SJCRH30 (cell line): ENCODE data around the gene ZNF609. TPM values are rescaled to one million over a fixed set of nuclear protein-coding genes. Genes with fewer than 3 reads are reported as not detected.
"Not testable (repeated sequence)": the region's sequence is repeated elsewhere in the genome, so short reads cannot be mapped to it uniquely, and the experiment has no call there.

ENCODE experiments used
- DNase-seq, 2 experiments: peaks; one replicate each; pipeline ENCODE4 v3.0.0-alpha.2; 2015 to 2020
- H3K27ac ChIP-seq: fragments of 250-450 bp; sonication (Bioruptor Pico); 2 replicates; pipeline ENCODE4 v1.5.1; 2020; ENCODE audit warnings: mild to moderate bottlenecking, moderate library complexity
- H3K27me3 ChIP-seq: fragments of 250-450 bp; sonication (Bioruptor Pico); 2 replicates; pipeline ENCODE4 v1.5.1; 2020; ENCODE audit warnings: mild to moderate bottlenecking, moderate library complexity
- H3K36me3 ChIP-seq: fragments of 250-450 bp; sonication (Bioruptor Pico); 2 replicates; pipeline ENCODE4 v1.5.1; 2020; ENCODE audit warnings: mild to moderate bottlenecking, moderate library complexity
- H3K4me1 ChIP-seq: fragments of 250-450 bp; sonication (Bioruptor Pico); 2 replicates; pipeline ENCODE4 v1.5.1; 2020; ENCODE audit warnings: mild to moderate bottlenecking, moderate library complexity
- H3K4me3 ChIP-seq: fragments of 250-450 bp; sonication (Bioruptor Pico); 2 replicates; pipeline ENCODE4 v1.5.1; 2020; ENCODE audit warnings: mild to moderate bottlenecking, moderate library complexity
- H3K9me3 ChIP-seq: fragments of 250-450 bp; sonication (Bioruptor Pico); replicated peaks from 2 replicates; pipeline ENCODE4 v1.5.1; 2020; ENCODE audit warnings: mild to moderate bottlenecking, moderate library complexity
- total RNA-seq: library from RNA; depleted of rRNA; stranded (reverse); fragments of >200 nt; shearing (Covaris generic); gene quantifications from 2 replicates; pipeline ENCODE4 v1.2.3, GENCODE V29; 2014

Gene ZNF609
- total RNA-seq, 1 experiment from 2014 or later: 27.4 TPM

DNA sequence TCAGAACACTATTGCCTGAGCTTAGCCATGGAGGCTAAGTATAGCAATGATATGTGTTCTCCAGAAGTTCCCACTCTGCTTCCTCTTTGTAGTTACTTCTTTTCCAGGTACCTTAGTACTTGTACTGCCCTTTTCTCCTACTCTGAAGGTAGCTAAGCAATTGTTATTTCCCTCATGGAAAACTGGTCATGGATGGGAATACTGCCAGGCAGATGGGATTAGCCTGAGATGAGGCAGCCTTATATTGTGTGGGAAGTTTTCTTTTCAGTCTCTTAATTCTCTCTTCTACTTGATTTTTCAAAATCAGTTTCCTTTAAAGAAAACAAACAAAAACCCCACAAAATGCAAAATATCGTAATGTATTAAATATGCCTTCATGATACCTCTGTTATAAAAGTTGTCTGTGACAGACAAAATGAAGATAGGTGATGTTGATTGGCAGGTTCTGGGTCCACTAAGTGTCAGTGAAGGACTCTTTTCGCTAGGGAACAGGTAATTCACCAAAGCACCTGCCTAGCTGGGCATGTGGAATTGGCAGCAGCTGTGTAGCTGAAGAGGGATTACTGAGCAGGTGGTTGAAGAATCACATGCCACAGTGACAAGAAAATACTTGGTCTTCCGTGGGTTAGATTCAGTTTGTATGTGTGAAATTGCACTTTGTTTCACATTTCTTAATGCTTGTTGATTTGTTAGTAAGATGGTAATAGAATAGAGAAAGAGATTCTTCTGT is 4.1 kb downstream of the ZNF609 start:
- peaks cover 6% of the 10 kb centered on the region for H3K36me3 ChIP-seq
- H3K27ac ChIP-seq: no peak overlapping the region
- no peaks in the 10 kb centered on the region for H3K27me3 ChIP-seq
- peaks cover 22% of the 10 kb centered on the region for H3K4me1 ChIP-seq
- peak in 1 of 2 experiments; percentile 19 for DNase-seq
- no peaks in the 10 kb centered on the region for H3K9me3 ChIP-seq
- no peak overlapping the region for H3K4me3 ChIP-seq

DNA sequence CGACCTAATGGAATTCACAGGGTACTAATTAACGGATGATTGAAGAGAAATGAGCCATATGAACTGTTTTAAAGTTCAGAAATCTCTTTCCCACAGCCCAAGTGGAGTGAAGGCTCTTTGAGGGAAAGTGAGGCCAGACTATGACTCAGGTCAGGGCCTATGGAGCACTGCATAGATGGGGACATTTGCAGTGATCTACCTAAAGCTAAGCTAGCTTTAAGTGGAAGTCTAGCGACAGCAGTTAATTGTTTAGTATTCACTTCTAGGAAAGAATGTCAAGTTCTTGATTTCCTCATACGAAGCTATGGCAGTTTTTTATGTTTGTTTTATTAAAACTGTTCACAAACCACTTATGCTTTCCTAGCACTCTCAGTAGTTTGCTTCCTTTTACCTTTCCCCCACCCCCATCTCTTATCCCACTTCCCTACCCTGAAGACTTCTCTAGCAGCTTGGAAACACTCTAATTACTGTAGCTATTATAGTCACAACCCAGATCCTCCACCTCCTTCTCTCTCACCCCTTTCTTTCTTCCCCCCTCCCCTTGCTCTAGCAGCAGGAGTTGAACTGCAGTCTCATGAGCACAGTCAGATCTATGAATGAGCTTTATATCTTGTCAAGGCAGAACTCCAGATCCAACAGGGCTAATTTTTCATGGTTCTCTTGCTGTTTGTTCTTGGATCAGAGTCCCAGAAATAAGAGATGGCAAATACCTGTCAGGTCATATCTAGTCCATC is 6.2 kb downstream of the ZNF609 start:
- no peak overlapping the region for H3K27ac ChIP-seq
- peaks cover 18% of the 10 kb centered on the region for H3K4me1 ChIP-seq
- no peaks in the 10 kb centered on the region for H3K27me3 ChIP-seq
- H3K36me3 ChIP-seq: peaks cover 17% of the 10 kb centered on the region
- H3K4me3 ChIP-seq: no peak overlapping the region
- H3K9me3 ChIP-seq: no peaks in the 10 kb centered on the region
- DNase-seq: no peak

DNA sequence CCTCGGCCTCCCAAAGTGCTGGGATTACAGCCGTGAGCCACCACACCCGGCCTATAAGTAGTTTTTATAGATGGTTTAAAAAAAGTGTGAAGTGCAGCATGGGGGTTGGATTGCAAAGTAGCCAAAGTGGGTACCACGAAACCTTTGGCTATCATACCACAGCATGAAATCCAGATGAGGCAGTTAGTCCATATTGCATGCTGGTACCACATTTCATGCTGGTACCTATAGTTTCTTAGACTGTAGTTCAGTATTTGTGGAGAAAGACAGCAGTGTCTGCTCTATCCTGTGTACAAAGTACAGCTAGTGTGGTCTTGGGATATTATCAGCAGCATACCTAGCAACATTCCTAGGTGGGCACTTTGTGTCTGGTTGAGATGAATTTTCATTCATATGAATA is 11.8 kb downstream of the ZNF609 start:
- Histone ChIP-seq H3K36me3 (peaks cover 17% of the 10 kb centered on the region), H3K4me3 (no peak overlapping the region), H3K4me1 (no peaks in the 10 kb centered on the region), H3K27ac (no peak overlapping the region), H3K27me3 (no peaks in the 10 kb centered on the region), H3K9me3 (no peaks in the 10 kb centered on the region)
- DNase-seq: no peak

DNA sequence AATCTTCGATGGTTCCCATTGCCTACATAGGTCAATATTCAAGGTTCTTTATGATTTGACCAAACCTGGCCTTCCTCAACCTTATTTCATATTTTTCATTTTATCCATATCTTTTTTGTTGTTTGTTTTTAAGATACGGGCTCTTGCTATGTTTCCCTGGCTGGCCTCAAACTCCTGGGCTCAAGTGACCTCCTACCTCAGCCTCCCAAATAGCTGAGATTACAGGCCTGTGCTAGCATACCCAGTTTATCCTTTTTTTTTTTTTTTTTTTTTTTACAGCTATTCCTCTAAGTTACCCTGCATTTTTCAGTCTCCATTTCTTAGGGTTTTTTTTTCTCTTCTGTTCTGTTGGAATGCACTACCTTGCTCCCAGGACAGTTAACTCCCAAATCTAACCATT is 14.5 kb downstream of the ZNF609 start:
- Histone ChIP-seq H3K27me3 (no peaks in the 10 kb centered on the region), H3K4me3 (no peak overlapping the region), H3K4me1 (no peaks in the 10 kb centered on the region), H3K9me3 (no peaks in the 10 kb centered on the region), H3K36me3 (peaks cover 8% of the 10 kb centered on the region), H3K27ac (no peak overlapping the region)
- no peak for DNase-seq

DNA sequence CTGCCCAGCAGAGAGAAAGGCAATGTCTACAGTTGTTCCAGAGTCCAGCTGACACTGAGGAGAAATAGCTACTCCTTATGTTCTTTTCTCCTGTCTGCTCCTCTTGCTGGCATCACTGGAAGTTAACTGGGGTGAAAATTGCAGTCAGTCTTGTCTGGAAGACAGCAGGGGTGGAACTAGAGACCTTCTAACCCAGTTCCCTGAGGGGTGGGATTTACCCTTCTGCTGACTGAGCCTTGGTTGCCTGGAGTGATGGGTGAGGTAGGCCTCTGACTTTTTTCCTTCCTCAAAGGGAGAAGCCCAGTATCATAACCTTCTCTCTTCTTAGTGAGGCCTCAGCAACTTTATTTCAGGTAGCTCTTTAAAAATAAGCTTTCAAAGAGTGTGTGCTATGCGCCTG is 16.2 kb downstream of the ZNF609 start:
- H3K4me3 ChIP-seq: no peak overlapping the region
- H3K27me3 ChIP-seq: no peaks in the 10 kb centered on the region
- DNase-seq: no peak
- H3K9me3 ChIP-seq: no peaks in the 10 kb centered on the region
- 0 out of 2 replicates have a peak, but pooled peaks cover 2% of the 10 kb centered on the region for H3K36me3 ChIP-seq
- no peaks in the 10 kb centered on the region for H3K4me1 ChIP-seq
- H3K27ac ChIP-seq: no peak overlapping the region

DNA sequence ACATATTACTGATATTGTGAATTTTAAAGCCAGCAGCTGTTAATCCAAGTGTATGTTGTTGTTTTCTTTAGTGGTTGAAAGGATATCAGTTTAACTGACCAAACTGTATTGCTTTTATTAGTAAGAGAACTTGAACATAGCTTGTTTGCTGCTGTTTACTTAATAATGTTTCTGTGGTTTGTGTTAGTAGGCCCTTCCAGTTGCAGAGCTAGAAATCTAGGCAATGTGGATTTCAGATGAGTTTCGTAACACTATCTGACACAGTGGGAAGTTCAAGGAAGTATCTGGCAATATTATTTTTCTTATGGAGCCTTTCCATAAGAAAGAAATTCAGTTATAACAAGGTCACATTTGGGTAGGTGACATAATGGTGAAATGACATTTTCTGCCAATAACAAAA is 18.5 kb downstream of the ZNF609 start:
- Histone ChIP-seq H3K9me3 (no peaks in the 10 kb centered on the region), H3K36me3 (0 out of 2 replicates have a peak, but pooled peaks cover 2% of the 10 kb centered on the region), H3K27ac (no peak overlapping the region), H3K4me3 (no peak overlapping the region), H3K4me1 (no peaks in the 10 kb centered on the region), H3K27me3 (no peaks in the 10 kb centered on the region)
- no peak for DNase-seq

DNA sequence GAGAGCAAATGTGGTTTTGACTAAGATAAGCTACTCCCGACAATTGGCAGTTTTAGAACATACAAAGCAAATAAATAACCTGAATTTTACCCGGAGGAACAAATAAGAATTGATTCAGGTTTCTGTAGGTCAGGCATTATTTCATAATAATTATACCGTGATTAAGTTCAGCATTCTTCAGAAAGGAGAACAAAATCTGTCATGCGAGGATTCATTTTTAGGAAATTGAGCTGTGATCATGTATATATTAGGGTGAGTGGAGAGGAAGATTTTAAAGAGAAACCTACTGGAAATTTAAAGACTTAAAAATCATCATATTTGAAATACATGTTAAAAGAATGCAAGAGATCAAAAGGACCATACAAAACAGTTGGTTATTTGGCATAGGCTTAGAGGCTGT is 20.5 kb downstream of the ZNF609 start:
- Histone ChIP-seq H3K36me3 (peaks cover 7% of the 10 kb centered on the region; the same call in 1 of the 2 replicates), H3K27me3 (no peaks in the 10 kb centered on the region), H3K4me3 (no peak overlapping the region), H3K27ac (no peak overlapping the region), H3K4me1 (no peaks in the 10 kb centered on the region), H3K9me3 (no peaks in the 10 kb centered on the region)
- DNase-seq: no peak

DNA sequence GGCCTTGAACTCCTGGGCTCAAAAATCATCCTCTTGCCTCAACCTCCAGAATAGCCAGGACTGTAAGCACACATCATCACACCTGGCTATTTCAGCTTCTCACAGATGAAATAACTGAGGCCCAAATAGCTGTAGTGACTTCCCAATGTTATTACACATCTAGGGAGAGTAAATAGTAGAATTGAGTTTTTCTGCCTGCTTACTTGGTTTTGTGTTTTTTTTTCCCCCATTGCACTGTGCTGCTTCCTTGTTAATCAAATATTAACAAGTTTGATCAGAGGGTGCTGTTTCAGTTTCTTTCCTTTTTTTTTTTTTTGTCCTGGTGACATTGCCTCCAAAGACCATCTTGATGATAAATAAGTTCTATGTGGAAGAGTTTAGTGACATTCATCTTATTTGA is 23.4 kb downstream of the ZNF609 start:
- DNase-seq: no peak
- H3K36me3 ChIP-seq: peaks cover 16% of the 10 kb centered on the region; the same call in 1 of the 2 replicates
- H3K9me3 ChIP-seq: no peaks in the 10 kb centered on the region

DNA sequence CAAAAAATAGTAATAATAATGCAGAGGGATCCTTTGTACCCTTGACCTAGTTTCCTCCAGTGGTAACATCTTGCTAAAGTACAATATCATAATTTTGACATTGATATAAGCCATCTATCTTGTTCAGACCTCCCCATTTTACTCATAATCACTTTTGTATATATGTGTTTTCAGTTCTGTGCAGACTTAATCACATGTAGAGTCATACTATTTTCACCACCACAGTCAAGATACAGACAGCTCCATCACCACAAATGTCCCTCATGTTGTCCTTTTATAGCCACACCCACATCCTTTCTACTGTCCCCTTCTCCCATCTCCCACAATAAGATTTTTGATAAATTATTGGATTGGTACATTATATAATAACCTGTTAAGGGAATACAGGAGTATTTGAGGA is 25.4 kb downstream of the ZNF609 start:
- Histone ChIP-seq H3K27ac (no peak overlapping the region), H3K4me1 (no peaks in the 10 kb centered on the region), H3K9me3 (no peaks in the 10 kb centered on the region), H3K36me3 (peaks cover 20% of the 10 kb centered on the region; the same call in 1 of the 2 replicates), H3K27me3 (no peaks in the 10 kb centered on the region), H3K4me3 (no peak overlapping the region)
- no peak for DNase-seq

More for the DNA sequence above, 23.4 kb downstream of the ZNF609 start:
- no peaks in the 10 kb centered on the region for H3K27me3 ChIP-seq
- H3K27ac ChIP-seq: no peak overlapping the region
- no peaks in the 10 kb centered on the region for H3K4me1 ChIP-seq
- H3K4me3 ChIP-seq: no peak overlapping the region

DNA sequence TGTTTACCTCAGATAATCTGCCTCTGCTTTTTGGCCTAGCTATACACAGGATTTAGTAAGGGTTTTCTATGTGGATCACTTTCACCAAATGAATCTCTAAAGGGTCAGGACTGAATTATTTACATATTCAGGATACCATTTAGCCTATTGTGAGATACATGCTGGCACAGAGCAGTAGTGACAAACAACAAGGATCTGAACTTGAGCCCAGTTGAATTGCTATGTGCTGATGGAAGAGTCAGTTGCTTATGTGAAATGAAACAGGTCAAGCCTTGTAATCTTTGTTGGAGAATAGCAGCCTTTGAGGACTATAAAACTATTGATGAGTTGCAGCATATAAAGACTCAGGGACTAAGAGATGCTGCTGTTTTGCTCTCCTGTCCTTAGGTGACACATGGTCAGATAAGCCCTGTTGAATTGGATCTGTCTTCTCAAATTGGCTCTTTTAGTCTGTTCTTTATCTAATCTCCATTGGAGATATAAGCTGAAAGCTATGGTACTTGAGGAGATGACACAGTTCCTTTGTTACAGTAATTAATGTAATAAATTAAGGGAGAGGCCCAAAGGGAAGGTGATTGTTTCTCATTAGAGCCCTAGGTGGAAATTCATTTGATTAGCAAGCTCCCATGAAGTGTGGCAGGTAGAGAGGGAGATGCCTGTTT is 30.4 kb downstream of the ZNF609 start:
- no peaks in the 10 kb centered on the region for H3K27me3 ChIP-seq
- no peak overlapping the region for H3K27ac ChIP-seq
- no peak for DNase-seq
- no peak overlapping the region for H3K4me3 ChIP-seq
- peaks cover 17% of the 10 kb centered on the region; the same call in 1 of the 2 replicates for H3K36me3 ChIP-seq
- H3K4me1 ChIP-seq: no peaks in the 10 kb centered on the region
- H3K9me3 ChIP-seq: no peaks in the 10 kb centered on the region

DNA sequence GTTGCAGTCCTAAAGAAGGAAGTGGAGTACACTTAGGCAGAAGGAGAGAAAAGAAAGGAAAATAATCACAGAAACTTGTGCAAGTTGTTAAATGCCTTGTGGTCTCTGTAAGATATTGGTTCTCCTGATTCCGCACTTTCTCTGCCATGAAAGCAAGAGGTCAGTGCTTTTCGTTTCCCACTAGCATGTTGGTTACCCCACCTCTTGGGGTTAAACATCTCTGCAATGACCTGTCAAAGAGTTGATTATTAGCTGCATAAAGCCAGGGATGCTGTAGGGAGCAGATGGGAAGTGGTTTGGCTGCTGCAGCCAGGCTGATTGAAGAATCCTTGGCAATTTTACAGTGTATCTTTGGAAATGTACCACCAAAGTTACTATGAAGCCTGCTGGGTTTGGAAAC is 33.3 kb downstream of the ZNF609 start:
- Histone ChIP-seq H3K4me3 (no peak overlapping the region), H3K4me1 (no peaks in the 10 kb centered on the region), H3K27me3 (no peaks in the 10 kb centered on the region), H3K27ac (no peak overlapping the region), H3K36me3 (0 out of 2 replicates have a peak, but pooled peaks cover 9% of the 10 kb centered on the region), H3K9me3 (no peaks in the 10 kb centered on the region)
- DNase-seq: no peak

DNA sequence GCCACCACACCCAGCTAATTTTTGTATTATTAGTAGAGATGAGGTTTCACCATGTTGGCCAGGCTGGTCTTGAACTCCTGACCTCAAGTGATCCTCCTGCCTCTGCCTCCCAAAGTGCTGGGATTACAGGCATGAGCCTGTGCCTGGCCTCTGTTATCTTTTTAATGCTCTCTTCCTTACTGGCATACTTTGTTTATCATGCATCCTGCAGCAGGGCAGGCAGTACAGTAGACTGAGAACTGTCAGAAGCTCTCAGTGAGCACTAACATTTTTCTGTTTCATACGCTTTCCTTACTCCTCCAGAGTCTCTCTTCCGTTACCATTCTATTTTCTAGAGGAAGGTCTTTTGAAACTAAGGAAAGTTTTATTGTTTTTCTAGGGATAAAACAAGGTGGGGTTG is 35.6 kb downstream of the ZNF609 start:
- not testable (repeated sequence) for H3K4me1 ChIP-seq, H3K27me3 ChIP-seq, H3K27ac ChIP-seq, H3K4me3 ChIP-seq, H3K9me3 ChIP-seq, DNase-seq
- peaks cover 23% of the 10 kb centered on the region for H3K36me3 ChIP-seq

DNA sequence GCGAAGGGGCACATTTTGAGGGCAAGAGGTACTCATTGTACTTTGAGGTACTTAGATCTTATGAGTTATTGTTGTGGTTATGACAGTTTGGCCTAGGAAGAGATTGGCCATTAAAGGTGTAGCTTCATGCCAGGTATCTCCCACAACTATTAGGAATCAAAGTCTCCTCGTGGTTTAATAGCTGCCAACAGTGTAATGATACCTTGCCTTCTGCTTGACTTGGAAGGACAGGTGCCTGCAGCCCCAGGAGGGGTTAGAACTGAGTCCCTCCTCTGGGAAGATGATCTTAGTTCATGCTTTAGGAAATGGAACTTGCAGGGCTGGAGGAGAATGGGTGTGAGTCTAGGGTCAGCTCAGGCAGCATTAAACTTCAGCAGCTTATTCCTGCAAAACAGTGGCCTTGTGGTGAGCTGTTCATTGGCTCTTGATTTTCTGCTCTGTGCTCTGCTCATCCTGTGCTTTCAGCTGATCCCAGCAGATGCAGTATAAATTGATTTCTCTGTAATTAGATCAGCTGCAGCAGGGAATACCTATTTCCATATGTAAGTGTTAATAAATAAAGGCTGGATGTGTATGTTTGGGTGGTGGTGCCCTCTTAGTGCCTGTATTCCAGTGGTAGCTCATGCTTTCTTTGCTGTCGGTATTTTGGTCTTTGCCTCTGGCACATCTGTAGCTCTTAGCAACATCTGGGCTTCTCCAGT is 40.5 kb downstream of the ZNF609 start:
- H3K4me3 ChIP-seq: no peak overlapping the region
- H3K27me3 ChIP-seq: no peaks in the 10 kb centered on the region
- H3K36me3 ChIP-seq: peaks cover 29% of the 10 kb centered on the region
- H3K4me1 ChIP-seq: no peaks in the 10 kb centered on the region
- no peaks in the 10 kb centered on the region for H3K9me3 ChIP-seq
- DNase-seq: no peak
- H3K27ac ChIP-seq: no peak overlapping the region

DNA sequence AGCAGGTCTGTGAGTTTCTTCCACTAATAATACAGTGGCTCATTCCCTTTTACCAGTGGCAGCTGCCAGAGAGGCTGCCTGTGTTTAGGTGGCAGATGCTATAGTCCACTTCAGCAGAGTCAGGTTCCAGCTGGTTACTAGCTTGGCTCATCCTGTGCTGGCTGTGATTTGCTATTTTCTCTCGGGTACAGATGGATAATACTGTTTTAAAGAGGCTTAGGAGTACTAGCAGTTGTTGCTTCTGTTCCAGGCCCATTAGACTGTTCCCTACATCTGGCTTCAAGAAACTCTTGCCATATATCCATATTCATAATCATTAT is 41.0 kb downstream of the ZNF609 start:
- Histone ChIP-seq H3K4me3 (no peak overlapping the region), H3K27ac (no peak overlapping the region), H3K4me1 (no peaks in the 10 kb centered on the region), H3K36me3 (peaks cover 29% of the 10 kb centered on the region), H3K9me3 (no peaks in the 10 kb centered on the region), H3K27me3 (no peaks in the 10 kb centered on the region)
- no peak for DNase-seq

DNA sequence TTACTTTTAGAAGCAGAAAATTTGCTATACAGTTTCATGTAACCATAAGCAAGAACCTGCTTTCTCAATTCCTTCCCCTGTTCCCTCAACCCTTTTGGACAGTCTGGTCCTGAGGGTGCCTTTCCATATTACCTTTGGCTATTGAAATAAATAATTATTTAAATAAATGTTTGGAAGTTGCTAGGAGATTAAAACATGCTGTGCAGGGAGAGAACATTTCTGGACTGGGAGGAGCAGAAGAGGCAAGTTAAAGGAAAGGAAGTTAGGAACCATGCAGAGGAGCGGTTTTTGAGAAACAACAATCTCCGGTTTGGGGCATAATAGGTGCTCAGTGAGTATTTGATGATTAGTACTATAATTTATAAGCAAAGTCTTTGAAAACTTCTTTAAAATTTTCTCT is 41.8 kb downstream of the ZNF609 start:
- no peak for DNase-seq

More for the DNA sequence above, 41.8 kb downstream of the ZNF609 start:
- Histone ChIP-seq H3K27me3 (no peaks in the 10 kb centered on the region), H3K27ac (no peak overlapping the region), H3K4me3 (no peak overlapping the region), H3K36me3 (peaks cover 25% of the 10 kb centered on the region), H3K4me1 (no peaks in the 10 kb centered on the region), H3K9me3 (no peaks in the 10 kb centered on the region)
